OCI-LY3 (cell line): ENCODE data around the gene PITPNC1.
A peak's percentile ranks its signal among the peaks of the same experiment; 100 is the strongest.
"Not testable (repeated sequence)": the region's sequence is repeated elsewhere in the genome, so short reads cannot be mapped to it uniquely, and the experiment has no call there.

Experiments used
- H2AFZ ChIP-seq: fragments of 200-600, 300-600 bp; shearing (Covaris generic); 2 replicates; pipeline ENCODE4 v1.6.0; 2014; ENCODE audit warnings: antibody characterized with exemption, low read depth, low read length
- H3K27ac ChIP-seq: fragments of 200-600, 300-600 bp; sonication (generic); 2 replicates; pipeline ENCODE4 v1.5.1; 2014; ENCODE audit warnings: mild to moderate bottlenecking, low read length, moderate library complexity, mixed read lengths
- H3K27me3 ChIP-seq: fragments of 200-600, 300-600 bp; sonication (generic); 2 replicates; pipeline ENCODE4 v1.6.1; 2014; ENCODE audit warnings: low read depth, low read length, mixed read lengths
- H3K36me3 ChIP-seq: fragments of 200-600, 300-600 bp; sonication (generic); replicated peaks from 2 replicates; pipeline ENCODE3; 2014; ENCODE audit warnings: low read depth, low read length, mixed read lengths
- H3K4me1 ChIP-seq: fragments of 300-600, 200-600 bp; sonication (generic); 2 replicates; pipeline ENCODE4 v1.6.1; 2014; ENCODE audit warnings: low read length, mixed read lengths
- H3K4me2 ChIP-seq: fragments of 200-600, 300-600 bp; sonication (generic); 2 replicates; pipeline ENCODE4 v1.6.1; 2014; ENCODE audit warnings: low read length, mixed read lengths
- H3K4me3 ChIP-seq: fragments of 300-600, 200-600 bp; sonication (generic); 2 replicates; pipeline ENCODE4 v1.5.1; 2014; ENCODE audit warnings: antibody characterized with exemption, mild to moderate bottlenecking, low read length, moderate library complexity
- H3K79me2 ChIP-seq: fragments of 300-600, 200-600 bp; shearing (Covaris generic); 2 replicates; pipeline ENCODE4 v1.6.1; 2014; ENCODE audit warnings: mild to moderate bottlenecking, low read length, mixed read lengths
- H3K9ac ChIP-seq: fragments of 300-600, 200-600 bp; shearing (Covaris generic); 2 replicates; pipeline ENCODE4 v1.6.0; 2014; ENCODE audit warnings: mild to moderate bottlenecking, low read length, moderate library complexity
- H3K9me3 ChIP-seq: fragments of 200-600, 300-600 bp; shearing (Covaris generic); 2 replicates; pipeline ENCODE4 v1.6.1; 2014; ENCODE audit warnings: low read length, mixed read lengths; ENCODE audit not compliant: insufficient read depth
- H4K20me1 ChIP-seq: fragments of 200-600, 300-600 bp; sonication (generic); 2 replicates; pipeline ENCODE4 v1.6.1; 2016; ENCODE audit warnings: low read length, mixed read lengths; ENCODE audit not compliant: insufficient read depth
- CTCF ChIP-seq: fragments of 200-600, 300-600 bp; sonication (generic); IDR thresholded peaks from 2 replicates; pipeline ENCODE4 v1.5.1; 2014; ENCODE audit warnings: antibody characterized with exemption, low read length, low read depth
- EZH2phosphoT487 ChIP-seq: fragments of 200-600 bp; shearing (Covaris generic); IDR thresholded peaks from 2 replicates; pipeline ENCODE4 v1.6.1; 2018; ENCODE audit warnings: antibody characterized with exemption, mixed run types, low read depth

PITPNC1 gene

GRCh38 chr17:67647482-67647881 lies 270.4 kb downstream of the PITPNC1 start:
- H3K4me2 ChIP-seq: no peak overlapping the region

GRCh38 chr17:67648032-67648905 lies 271.2 kb downstream of the PITPNC1 start:
- Histone ChIP-seq H3K79me2 (no peaks in the 10 kb centered on the region), H3K4me2 (no peak overlapping the region), H3K4me3 (no peak overlapping the region), H3K27me3 (no peaks in the 10 kb centered on the region), H3K9me3 (no peaks in the 10 kb centered on the region), H3K4me1 (peaks cover 22% of the 10 kb centered on the region), H4K20me1 (no peaks in the 10 kb centered on the region), H2AFZ (no peak overlapping the region), H3K36me3 (peaks cover under 1% of the 10 kb centered on the region), H3K27ac (no peak overlapping the region), H3K9ac (no peak overlapping the region)
- TF ChIP-seq CTCF: no peak
- TF ChIP-seq EZH2phosphoT487: no peak

More at GRCh38 chr17:67647482-67647881, 270.4 kb downstream of the PITPNC1 start:
- no peak overlapping the region for H2AFZ ChIP-seq
- no peaks in the 10 kb centered on the region for H4K20me1 ChIP-seq
- TF ChIP-seq EZH2phosphoT487 (no peak), CTCF (no peak)
- H3K36me3 ChIP-seq: no peaks in the 10 kb centered on the region
- H3K4me3 ChIP-seq: no peak overlapping the region
- no peak overlapping the region for H3K27ac ChIP-seq
- no peaks in the 10 kb centered on the region for H3K79me2 ChIP-seq
- no peaks in the 10 kb centered on the region for H3K27me3 ChIP-seq
- H3K9me3 ChIP-seq: no peaks in the 10 kb centered on the region
- no peak overlapping the region for H3K9ac ChIP-seq
- peaks cover 22% of the 10 kb centered on the region for H3K4me1 ChIP-seq

GRCh38 chr17:67648906-67649295 lies 271.8 kb downstream of the PITPNC1 start:
- H2AFZ ChIP-seq, H3K27ac ChIP-seq, H3K79me2 ChIP-seq, H3K4me2 ChIP-seq, H3K36me3 ChIP-seq, H3K9ac ChIP-seq, H3K9me3 ChIP-seq, H3K27me3 ChIP-seq, H4K20me1 ChIP-seq, H3K4me3 ChIP-seq: not testable (repeated sequence)
- H3K4me1 ChIP-seq: peaks cover 22% of the 10 kb centered on the region

- Histone ChIP-seq H4K20me1 (no peaks in the 10 kb centered on the region), H3K27ac (peak overlapping the region; percentile 73; the same call in 1 of the 2 replicates), H3K4me2 (peak overlapping the region; percentile 69), H3K9ac (no peak overlapping the region), H3K36me3 (peaks cover 4% of the 10 kb centered on the region), H3K9me3 (no peaks in the 10 kb centered on the region), H3K79me2 (no peaks in the 10 kb centered on the region), H3K27me3 (no peaks in the 10 kb centered on the region), H3K4me1 (peaks cover 22% of the 10 kb centered on the region), H2AFZ (no peak overlapping the region), H3K4me3 (no peak overlapping the region)
- no peak for TF ChIP-seq CTCF
Measured at GRCh38 chr17:67649891-67650290, 272.8 kb downstream of the PITPNC1 start.

GRCh38 chr17:67651218-67651579 lies 274.1 kb downstream of the PITPNC1 start:
- Histone ChIP-seq H3K4me1 (peaks cover 22% of the 10 kb centered on the region), H3K27ac (peak overlapping the region; percentile 73), H3K4me3 (peak overlapping the region; percentile 55; the same call in 1 of the 2 replicates), H3K4me2 (peak overlapping the region; percentile 69), H3K9ac (peak overlapping the region; percentile 13; the same call in 1 of the 2 replicates)
- H3K27me3 ChIP-seq, H3K79me2 ChIP-seq, H4K20me1 ChIP-seq, H3K36me3 ChIP-seq, H2AFZ ChIP-seq, H3K9me3 ChIP-seq: not testable (repeated sequence)
